PC-9 (cell line): ENCODE measurements around the gene ZNF608. TPM values are rescaled to one million over a fixed set of nuclear protein-coding genes. Genes with fewer than 3 reads are reported as not detected.

ENCODE experiments used
- BruUV-seq: library from RNA; stranded (reverse); fragments of 400-500 nt; replicated peaks from 2 replicates; lab custom pipeline; 2021; lab: Mats Ljungman, UMichigan
- CTCF ChIA-PET: fragments of 300-600 bp; sonication (Branson Sonifier 250); formaldehyde crosslinking; loops from one replicate; lab custom pipeline; 2022; ENCODE audit warnings: antibody characterized with exemption; lab: Charles Lee
- POLR2A ChIA-PET: fragments of 300-600 bp; sonication (Branson Sonifier 250); formaldehyde crosslinking; loops from one replicate; lab custom pipeline; 2022; ENCODE audit warnings: antibody characterized with exemption; ENCODE audit not compliant: unreplicated experiment; lab: Charles Lee
- DNase-seq, 2 experiments: peaks; one replicate each; pipeline versions ENCODE4 v3.0.0 to v3.0.0-alpha.2; 2015 to 2022; ENCODE audit warnings: mixed read lengths in 1 of 2
- H2AFZ ChIP-seq: fragments of 200-600 bp; sonication (generic); 2 replicates; pipeline ENCODE4 v1.8.1; 2017; ENCODE audit warnings: antibody characterized with exemption
- H3F3A ChIP-seq: fragments of 200-600 bp; sonication (generic); 2 replicates; pipeline ENCODE4 v1.8.1; 2017; ENCODE audit warnings: antibody characterized with exemption, mild to moderate bottlenecking, low read depth; ENCODE audit not compliant: insufficient read depth
- H3K27ac ChIP-seq: fragments of 200-600 bp; sonication (generic); 2 replicates; pipeline ENCODE4 v1.6.1; 2016; ENCODE audit warnings: mixed run types
- H3K27me3 ChIP-seq: fragments of 200-600 bp; sonication (generic); 2 replicates; pipeline ENCODE4 v1.6.1; 2016; ENCODE audit warnings: low read depth, mixed run types; ENCODE audit not compliant: insufficient read depth
- H3K36me3 ChIP-seq: fragments of 200-600 bp; sonication (generic); 2 replicates; pipeline ENCODE4 v1.6.1; 2016; ENCODE audit warnings: low read depth, mixed run types
- H3K4me1 ChIP-seq: fragments of 200-600 bp; sonication (generic); replicated peaks from 2 replicates; pipeline ENCODE4 v1.6.1; 2016; ENCODE audit warnings: mixed run types; ENCODE audit not compliant: insufficient read depth
- H3K4me2 ChIP-seq: fragments of 200-600 bp; sonication (generic); 2 replicates; pipeline ENCODE4 v1.6.1; 2017; ENCODE audit warnings: mixed run types
- H3K4me3 ChIP-seq: fragments of 200-600 bp; sonication (generic); 2 replicates; pipeline ENCODE4 v1.6.1; 2016; ENCODE audit warnings: mixed run types
- H3K79me2 ChIP-seq: fragments of 200-600 bp; sonication (generic); 2 replicates; pipeline ENCODE4 v1.6.1; 2017; ENCODE audit warnings: low read depth, mixed run types
- H3K9me2 ChIP-seq: fragments of 200-600 bp; sonication (generic); 2 replicates; pipeline ENCODE4 v1.8.1; 2017; ENCODE audit warnings: mild to moderate bottlenecking; ENCODE audit not compliant: insufficient read depth
- H3K9me3 ChIP-seq: fragments of 200-600 bp; sonication (generic); 2 replicates; pipeline ENCODE4 v1.8.1; 2016; ENCODE audit warnings: low read depth; ENCODE audit not compliant: insufficient read depth
- H4K20me1 ChIP-seq: fragments of 200-600 bp; sonication (generic); 2 replicates; pipeline ENCODE4 v1.8.1; 2017; ENCODE audit not compliant: insufficient read depth
- EZH2 ChIP-seq: fragments of 200-600 bp; sonication (generic); IDR thresholded peaks from 2 replicates; pipeline ENCODE4 v1.8.0; 2017; ENCODE audit warnings: antibody characterized with exemption, low read depth
- intact Hi-C: fragments of 100-400 bp; cut with micrococcal nuclease; formaldehyde crosslinking; loops from one replicate; pipeline ENCODE4 v1.10.0; 2022; ENCODE audit not compliant: unreplicated experiment
- total RNA-seq: library from RNA; stranded (reverse); gene quantifications from 2 replicates; pipeline ENCODE4 v1.2.3, GENCODE V29; 2021
- TF ChIP-seq, protein P1 (sequence below): fragments of 200-600 bp; sonication (generic); conservative IDR thresholded peaks from 2 replicates; pipeline ENCODE4 v1.6.1; 2017; ENCODE audit warnings: mixed run types, antibody characterized with exemption, mild to moderate bottlenecking, moderate library complexity

ZNF608 gene
- total RNA-seq, 1 experiment from 2014 or later = 5.5 TPM

DNA sequence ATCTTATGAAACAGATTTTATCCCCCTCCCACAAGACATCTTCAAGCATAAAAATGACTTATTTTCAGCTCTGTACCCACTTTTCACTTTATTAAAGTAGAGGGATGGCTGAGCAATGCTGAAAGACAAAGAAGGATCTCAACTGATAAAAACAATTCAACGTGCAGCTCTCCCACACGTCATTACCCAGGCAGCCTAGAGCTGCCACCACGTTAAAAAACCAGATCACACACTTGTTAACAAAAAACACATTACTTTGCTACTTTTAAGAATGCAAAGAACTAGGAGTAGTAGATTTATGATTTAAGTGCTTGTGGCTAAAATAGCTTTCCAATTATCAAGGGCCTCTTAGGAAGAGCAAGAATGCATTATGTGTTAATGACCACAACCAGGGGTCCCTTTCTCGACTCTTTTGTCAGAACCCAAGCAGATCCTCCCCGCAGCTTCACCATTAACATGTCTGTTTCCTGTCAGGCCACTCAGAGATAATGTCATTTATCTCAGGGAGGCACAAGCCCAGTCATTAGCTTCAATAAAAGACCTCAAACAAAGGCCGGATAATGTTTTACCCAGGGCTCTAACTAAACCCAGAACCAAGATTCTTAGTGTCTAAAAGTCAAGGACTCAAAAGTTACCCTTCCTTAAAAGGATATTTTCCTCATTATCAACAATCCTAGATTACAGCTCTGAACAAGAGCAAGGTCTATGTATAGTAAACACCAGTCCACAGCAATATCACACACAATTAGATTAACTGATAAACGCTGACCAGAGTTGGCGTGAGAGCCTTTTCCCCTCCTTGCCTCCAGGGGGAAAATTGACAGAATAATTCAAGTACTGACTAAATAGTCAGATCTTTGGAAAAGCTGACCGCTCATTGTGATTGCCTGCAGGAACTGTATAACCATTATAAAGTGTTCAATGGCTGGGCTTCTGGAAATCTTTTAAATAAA lies 7.5 kb downstream of the ZNF608 start:
- BruUV-seq = no TSS peak
- Histone ChIP-seq H2AFZ (no peak overlapping the region), H3K4me3 (no peak overlapping the region), H3K4me1 (peaks cover 19% of the 10 kb centered on the region), H3K9me2 (no peaks in the 10 kb centered on the region), H3K79me2 (no peaks in the 10 kb centered on the region), H3K9me3 (no peaks in the 10 kb centered on the region), H3K27me3 (no peaks in the 10 kb centered on the region), H3K4me2 (no peak overlapping the region), H3K36me3 (no peaks in the 10 kb centered on the region), H4K20me1 (no peaks in the 10 kb centered on the region), H3K27ac (no peak overlapping the region), H3F3A (no peaks in the 10 kb centered on the region)
- DNase-seq = no peak
- CTCF ChIA-PET = no interaction called here
- POLR2A ChIA-PET = no interaction called here
- intact Hi-C loops = no loop called here
- TF ChIP-seq, protein P1, sequence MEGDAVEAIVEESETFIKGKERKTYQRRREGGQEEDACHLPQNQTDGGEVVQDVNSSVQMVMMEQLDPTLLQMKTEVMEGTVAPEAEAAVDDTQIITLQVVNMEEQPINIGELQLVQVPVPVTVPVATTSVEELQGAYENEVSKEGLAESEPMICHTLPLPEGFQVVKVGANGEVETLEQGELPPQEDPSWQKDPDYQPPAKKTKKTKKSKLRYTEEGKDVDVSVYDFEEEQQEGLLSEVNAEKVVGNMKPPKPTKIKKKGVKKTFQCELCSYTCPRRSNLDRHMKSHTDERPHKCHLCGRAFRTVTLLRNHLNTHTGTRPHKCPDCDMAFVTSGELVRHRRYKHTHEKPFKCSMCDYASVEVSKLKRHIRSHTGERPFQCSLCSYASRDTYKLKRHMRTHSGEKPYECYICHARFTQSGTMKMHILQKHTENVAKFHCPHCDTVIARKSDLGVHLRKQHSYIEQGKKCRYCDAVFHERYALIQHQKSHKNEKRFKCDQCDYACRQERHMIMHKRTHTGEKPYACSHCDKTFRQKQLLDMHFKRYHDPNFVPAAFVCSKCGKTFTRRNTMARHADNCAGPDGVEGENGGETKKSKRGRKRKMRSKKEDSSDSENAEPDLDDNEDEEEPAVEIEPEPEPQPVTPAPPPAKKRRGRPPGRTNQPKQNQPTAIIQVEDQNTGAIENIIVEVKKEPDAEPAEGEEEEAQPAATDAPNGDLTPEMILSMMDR = no peak
- no peak for TF ChIP-seq EZH2

DNA sequence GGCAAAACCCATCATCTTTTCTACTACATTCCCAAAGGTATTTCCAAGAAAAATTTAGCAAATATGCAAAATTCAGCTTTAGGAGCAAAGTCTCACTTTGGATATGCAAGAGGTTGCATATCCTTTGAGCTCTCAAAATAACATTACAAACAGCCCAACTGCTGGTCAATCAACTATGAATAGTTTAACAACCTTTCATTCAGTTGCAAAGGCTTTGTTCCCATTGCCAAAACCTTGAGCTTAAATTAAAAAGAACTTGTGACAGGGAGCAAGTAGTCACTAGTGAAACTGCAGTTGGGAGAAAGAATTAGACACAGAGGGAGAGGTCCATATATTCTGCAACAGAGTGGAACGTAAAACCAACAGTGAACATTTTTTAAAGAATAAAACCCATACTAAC lies 8.8 kb downstream of the ZNF608 start:
- Histone ChIP-seq H3K4me3 (no peak overlapping the region), H3K36me3 (no peaks in the 10 kb centered on the region), H4K20me1 (no peaks in the 10 kb centered on the region), H3K9me2 (no peaks in the 10 kb centered on the region), H2AFZ (no peak overlapping the region), H3F3A (no peaks in the 10 kb centered on the region), H3K4me1 (peaks cover 9% of the 10 kb centered on the region), H3K79me2 (no peaks in the 10 kb centered on the region), H3K27me3 (no peaks in the 10 kb centered on the region), H3K9me3 (no peaks in the 10 kb centered on the region), H3K27ac (no peak overlapping the region), H3K4me2 (no peak overlapping the region)
- DNase-seq = no peak
- intact Hi-C loops = no loop called here
- POLR2A ChIA-PET = no interaction called here
- CTCF ChIA-PET = no interaction called here
- no TSS peak for BruUV-seq
- TF ChIP-seq, protein P1 = no peak
- TF ChIP-seq EZH2 = no peak

DNA sequence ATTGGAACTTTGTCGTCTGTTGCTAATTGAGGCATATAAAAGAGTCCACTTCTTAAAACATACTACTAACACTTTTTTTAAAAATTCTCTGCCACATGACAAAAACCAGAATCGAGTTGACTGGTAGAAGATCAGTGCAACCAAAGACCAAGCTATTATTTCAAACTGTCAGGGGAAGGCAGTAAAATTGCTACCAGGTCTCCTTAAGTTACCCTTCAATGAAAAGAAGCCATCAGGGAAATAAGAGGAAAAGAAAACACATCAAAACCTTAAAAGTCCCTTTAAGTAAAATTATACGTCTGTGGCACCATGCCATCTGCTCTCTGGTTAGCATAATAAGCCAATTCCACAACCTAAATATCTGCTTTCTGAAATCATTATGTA lies 9.6 kb downstream of the ZNF608 start:
- Histone ChIP-seq H3K27ac (no peak overlapping the region), H3K36me3 (no peaks in the 10 kb centered on the region), H3F3A (no peaks in the 10 kb centered on the region), H3K4me1 (peaks cover under 1% of the 10 kb centered on the region; the same call in 1 of the 2 replicates), H2AFZ (no peak overlapping the region), H3K4me3 (no peak overlapping the region), H3K79me2 (no peaks in the 10 kb centered on the region), H3K9me3 (no peaks in the 10 kb centered on the region), H3K4me2 (no peak overlapping the region), H3K9me2 (no peaks in the 10 kb centered on the region), H4K20me1 (no peaks in the 10 kb centered on the region), H3K27me3 (no peaks in the 10 kb centered on the region)
- BruUV-seq = no TSS peak
- TF ChIP-seq, protein P1 = no peak
- TF ChIP-seq EZH2 = no peak
- intact Hi-C loops = no loop called here
- ChIA-PET POLR2A (no interaction called here), CTCF (no interaction called here)
- no peak for DNase-seq
